ENCODE results near the gene NFAM1.

NFAM1 gene

GRCh38 chr22:42379966-42380537 lies 52.2 kb downstream of the NFAM1 start:
- peak; percentile 22 for DNase-seq

GRCh38 chr22:42376711-42377554 lies 55.3 kb downstream of the NFAM1 start:
- DNase-seq: peak; percentile 72

- DNase-seq: no peak
Measured at GRCh38 chr22:42375982-42376381, 56.2 kb downstream of the NFAM1 start.

GRCh38 chr22:42372976-42373375 lies 59.2 kb downstream of the NFAM1 start:
- DNase-seq: no peak

GRCh38 chr22:42371501-42371900 lies 60.7 kb downstream of the NFAM1 start:
- no peak for DNase-seq

GRCh38 chr22:42371099-42371498 lies 61.1 kb downstream of the NFAM1 start:
- DNase-seq: no peak

GRCh38 chr22:42369250-42370041 lies 62.8 kb downstream of the NFAM1 start:
- DNase-seq: peak; percentile 91

GRCh38 chr22:42368379-42369249 lies 63.6 kb downstream of the NFAM1 start:
- no peak for DNase-seq

- no peak for DNase-seq
Measured at GRCh38 chr22:42367980-42368378, 64.2 kb downstream of the NFAM1 start.

GRCh38 chr22:42366806-42367581 lies 65.2 kb downstream of the NFAM1 start:
- no peak for DNase-seq

GRCh38 chr22:42365942-42366695 lies 66.1 kb downstream of the NFAM1 start:
- no peak for DNase-seq

- DNase-seq: peak; percentile 45
Measured at GRCh38 chr22:42365111-42365865, 66.9 kb downstream of the NFAM1 start.

GRCh38 chr22:42364604-42365110 lies 67.5 kb downstream of the NFAM1 start:
- peak; percentile 23 for DNase-seq

GRCh38 chr22:42363892-42364291 lies 68.3 kb downstream of the NFAM1 start:
- no peak for DNase-seq

- no peak for DNase-seq
Measured at GRCh38 chr22:42361523-42361922, 70.7 kb downstream of the NFAM1 start.

GRCh38 chr22:42360348-42360747 lies 71.9 kb downstream of the NFAM1 start:
- peak; percentile 86 for DNase-seq

GRCh38 chr22:42358643-42359558 lies 73.3 kb downstream of the NFAM1 start:
- no peak for DNase-seq

- DNase-seq: no peak
Measured at GRCh38 chr22:42357634-42358296, 74.4 kb downstream of the NFAM1 start.
